GM21737 (cell line): ENCODE measurements around the gene NHP2.

Experiments
- ATAC-seq: cut with Tn5 transposase; IDR thresholded peaks from one replicate; pipeline ENCODE4 v1.9.1; 2021; ENCODE audit warnings: mild to moderate bottlenecking, moderate library complexity; ENCODE audit not compliant: unreplicated experiment

The NHP2 gene

GRCh38 chr5:178176791-178177190 is 23.1 kb upstream of the NHP2 start:
- ATAC-seq: no peak

- ATAC-seq: no peak
Observed at GRCh38 chr5:178174456-178174855, 20.8 kb upstream of the NHP2 start.

- no peak for ATAC-seq
Observed at GRCh38 chr5:178170455-178170854, 16.8 kb upstream of the NHP2 start.

GRCh38 chr5:178165581-178165980 is 11.9 kb upstream of the NHP2 start:
- no peak for ATAC-seq

GRCh38 chr5:178163772-178164735 is 10.4 kb upstream of the NHP2 start:
- ATAC-seq: peak; percentile 93

GRCh38 chr5:178162481-178162880 is 8.8 kb upstream of the NHP2 start:
- no peak for ATAC-seq

- ATAC-seq: no peak
Observed at GRCh38 chr5:178160176-178160575, 6.5 kb upstream of the NHP2 start.

- ATAC-seq: no peak
Observed at GRCh38 chr5:178155065-178155464, 1.4 kb upstream of the NHP2 start.

GRCh38 chr5:178152491-178153444 is 917 bp downstream of the NHP2 start:
- ATAC-seq: no peak

- no peak for ATAC-seq
Observed at GRCh38 chr5:178150977-178151734, 2.5 kb downstream of the NHP2 start.

GRCh38 chr5:178149199-178149932 is 4.3 kb downstream of the NHP2 start:
- no peak for ATAC-seq

- no peak for ATAC-seq
Observed at GRCh38 chr5:178147406-178147805, 6.3 kb downstream of the NHP2 start.

GRCh38 chr5:178145965-178146820 is 7.5 kb downstream of the NHP2 start:
- no peak for ATAC-seq

GRCh38 chr5:178143901-178144300 is 9.8 kb downstream of the NHP2 start:
- no peak for ATAC-seq

- no peak for ATAC-seq
Observed at GRCh38 chr5:178143246-178143645, 10.4 kb downstream of the NHP2 start.

GRCh38 chr5:178142642-178143041 is 11.0 kb downstream of the NHP2 start:
- no peak for ATAC-seq

- ATAC-seq: no peak
Observed at GRCh38 chr5:178141550-178141949, 12.1 kb downstream of the NHP2 start.

GRCh38 chr5:178137991-178138390 is 15.7 kb downstream of the NHP2 start:
- no peak for ATAC-seq

- no peak for ATAC-seq
Observed at GRCh38 chr5:178136990-178137389, 16.7 kb downstream of the NHP2 start.
